Left cardiac atrium (tissue), 4 donors: ENCODE measurements around the gene FAM209B. TPM values are rescaled to one million over a fixed set of nuclear protein-coding genes. Genes with fewer than 3 reads are reported as not detected.
"Not testable (repeated sequence)": the region's sequence is repeated elsewhere in the genome, so short reads cannot be mapped to it uniquely, and the experiment has no call there.

ENCODE experiments used
- ATAC-seq, 2 donors: fragments of 200-7000 bp; cut with Tn5 transposase; one replicate each; pipeline ENCODE4 v1.9.1; 2020; ENCODE audit warnings: mild to moderate bottlenecking in 2 of 2, moderate library complexity in 2 of 2
- DNase-seq: peaks from one replicate; pipeline ENCODE4 v3.0.0-alpha.2; 2020
- intact Hi-C, 2 donors: fragments of 100-400 bp; cut with DNase I; formaldehyde crosslinking; loops; one replicate each; pipeline versions ENCODE4 v1.14.1 to v1.15.1; 2022 to 2023
- total RNA-seq, 2 donors: library from RNA; stranded (reverse); fragmentation: NEBNext Ultra II Directional; extraction: Animal tissue kit (Norgen Biotek cat#: 25700); gene quantifications; one replicate each; pipeline ENCODE4 v1.2.1, GENCODE V29; 2021
- donor health status: DM: no; HTN: yes; CAD: no.
- donor health status: DM: no; HTN: yes; CAD: no; lungs with severe emphysema.
- donor health status: DM: yes; HTN: yes; CAD: no.
- donor health status: Dilated cardiomyopathy.

FAM209B gene
- total RNA-seq, 2 donors from 2014 or later, result not detected

DNA sequence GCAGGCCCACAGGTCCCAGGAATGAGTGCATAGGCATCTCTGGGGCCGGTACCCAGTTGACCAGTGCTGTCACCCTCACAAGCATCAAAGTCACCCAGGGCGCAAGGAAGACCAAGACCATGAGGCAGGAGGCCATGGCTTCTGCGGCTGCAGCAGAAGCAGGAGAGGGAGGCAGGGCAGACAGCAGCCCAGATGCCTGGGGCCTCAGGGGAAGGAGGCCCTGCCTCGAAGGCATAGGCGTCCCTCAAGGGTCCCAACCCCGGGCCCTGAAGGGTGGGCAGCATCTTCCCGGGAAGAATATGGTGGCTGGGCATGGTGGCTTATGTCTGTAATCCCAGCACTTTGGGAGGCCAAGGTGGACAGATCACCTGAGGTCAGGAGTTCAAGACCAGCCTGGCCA, 5.5 kb upstream of the FAM209B start:
- intact Hi-C loops, result no loop called here
- ATAC-seq (no peak), DNase-seq (no peak)

DNA sequence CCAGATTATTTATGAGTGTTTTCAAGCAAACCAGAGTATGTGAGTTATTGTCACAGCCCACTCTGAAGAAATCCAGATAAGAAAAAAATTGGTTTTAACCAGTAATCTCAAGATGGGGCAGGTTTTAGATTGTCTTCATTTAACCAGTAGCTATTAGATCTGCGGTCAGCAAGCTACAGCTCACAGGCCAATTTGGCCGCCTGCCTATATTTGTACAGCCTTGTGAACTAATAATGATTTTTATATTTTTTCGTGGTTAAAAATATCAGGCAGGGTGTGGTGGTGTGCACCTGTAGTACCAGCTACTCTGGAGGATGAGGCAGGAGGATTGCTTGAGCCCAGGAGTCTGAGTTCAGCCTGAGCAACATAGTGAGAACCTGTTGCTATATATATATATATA, 5.0 kb downstream of the FAM209B start:
- DNase-seq (no peak), ATAC-seq (no peak)
- intact Hi-C loops, result no loop called here

DNA sequence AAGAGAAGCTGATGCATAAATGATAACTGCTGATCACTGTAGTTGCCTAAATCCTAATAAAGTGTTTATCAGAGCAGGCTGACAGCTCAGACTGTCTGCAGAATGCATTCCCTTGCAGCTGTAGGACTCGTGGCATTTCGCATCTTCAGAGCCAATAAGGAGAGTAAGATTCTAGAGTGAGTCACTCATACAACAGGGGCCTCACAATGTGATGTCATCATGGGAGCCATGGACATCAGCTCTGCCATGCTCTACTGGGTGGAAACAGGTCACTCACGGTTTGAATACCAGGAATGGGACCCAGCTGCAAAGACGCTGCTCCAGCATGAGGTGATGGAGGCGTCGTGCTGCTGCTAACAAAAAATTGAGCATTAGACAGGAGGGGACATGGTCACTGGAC, 7.4 kb downstream of the FAM209B start:
- intact Hi-C loops, result no loop called here
- DNase-seq (no peak), ATAC-seq (no peak)

DNA sequence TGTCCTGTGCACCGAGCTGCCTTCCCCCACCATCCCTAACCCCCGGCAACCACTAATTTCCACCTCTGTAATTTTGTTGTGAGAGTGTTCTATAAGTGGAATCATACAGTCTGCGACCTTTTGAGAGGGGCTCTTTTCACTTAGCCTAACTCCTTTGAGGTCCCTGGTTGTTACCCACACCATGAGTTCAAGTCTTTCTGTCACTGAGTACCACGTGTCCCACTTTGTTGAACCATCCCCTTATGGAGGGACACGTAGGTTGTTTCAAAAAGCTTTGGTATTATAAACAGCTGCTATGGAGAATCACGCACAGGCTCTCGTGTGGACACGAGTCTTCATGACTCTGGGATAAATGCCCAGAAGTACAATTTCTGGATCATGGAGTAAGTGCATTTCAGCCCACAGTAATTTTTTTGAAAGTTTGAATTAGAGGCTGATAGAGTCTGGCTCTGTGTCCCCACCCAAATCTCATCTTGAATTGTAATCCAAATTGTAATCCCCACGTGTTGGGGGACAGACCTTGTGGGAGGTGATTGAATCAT, 9.5 kb downstream of the FAM209B start:
- intact Hi-C loops, result no loop called here
- ATAC-seq, result no peak
- DNase-seq, result no peak

DNA sequence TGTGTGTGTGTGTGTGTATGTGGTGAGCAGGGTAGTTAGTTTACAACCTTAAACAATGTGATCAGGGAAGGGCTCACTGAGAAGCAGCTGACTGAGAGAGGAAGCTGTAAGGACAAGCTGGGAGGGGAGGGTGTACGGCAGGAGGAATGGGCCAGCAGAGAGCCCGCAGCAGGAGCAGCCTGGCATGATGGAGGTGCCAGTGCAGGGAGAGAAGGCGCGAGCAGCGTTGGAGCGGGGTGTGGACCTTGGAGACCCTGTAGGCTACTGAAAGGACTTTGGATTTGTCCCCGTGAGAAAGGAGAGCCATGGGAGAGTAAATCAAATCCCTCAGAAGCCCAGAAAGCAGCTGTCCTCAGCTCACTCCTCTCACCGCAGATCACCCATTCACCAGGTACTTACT, 18.5 kb downstream of the FAM209B start:
- DNase-seq (no peak), ATAC-seq (no peak)
- intact Hi-C loops, result loop anchor here (2.0 to 5.0 kb wide), 2 partner anchors 25 to 426 kb away; no protein-coding TSS in a partner anchor

DNA sequence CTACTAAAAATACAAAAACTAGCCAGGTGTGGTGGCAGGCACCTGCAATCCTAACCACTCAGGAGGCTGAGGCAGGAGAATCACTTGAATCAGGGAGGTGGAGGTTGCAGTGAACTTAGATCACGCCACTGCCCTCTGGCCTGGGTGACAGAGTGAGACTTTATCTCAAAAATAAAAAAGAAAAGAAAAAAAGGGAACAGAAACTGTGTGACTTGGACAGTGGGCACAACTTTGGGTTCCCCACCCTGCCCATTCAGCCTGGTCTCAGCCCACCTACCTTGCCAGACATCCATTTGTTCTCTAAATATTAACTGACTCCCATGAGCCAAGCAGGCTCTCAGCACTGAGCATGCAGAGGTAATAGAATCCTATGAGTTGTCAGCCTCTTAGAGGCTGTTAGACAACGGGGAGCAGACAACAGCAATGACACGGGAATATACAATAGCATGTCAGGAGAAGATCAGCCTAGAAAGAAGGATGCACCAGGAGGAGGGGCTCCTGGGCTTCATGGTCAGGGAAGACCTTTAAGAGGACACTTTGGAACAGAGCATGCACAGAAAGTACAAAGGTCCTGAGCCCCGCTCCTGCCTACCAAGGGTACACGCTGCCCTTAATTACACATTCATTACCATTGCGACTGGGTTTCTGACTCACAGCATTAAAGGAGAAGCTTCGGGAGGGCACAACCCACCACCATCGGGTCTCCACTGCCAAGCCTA, 20.0 kb downstream of the FAM209B start:
- intact Hi-C loops, result loop anchor here in 1 of 2 donors (5.0 kb wide), 1 partner anchor 424 kb away; no protein-coding TSS in a partner anchor
- DNase-seq (no peak), ATAC-seq (no peak)

DNA sequence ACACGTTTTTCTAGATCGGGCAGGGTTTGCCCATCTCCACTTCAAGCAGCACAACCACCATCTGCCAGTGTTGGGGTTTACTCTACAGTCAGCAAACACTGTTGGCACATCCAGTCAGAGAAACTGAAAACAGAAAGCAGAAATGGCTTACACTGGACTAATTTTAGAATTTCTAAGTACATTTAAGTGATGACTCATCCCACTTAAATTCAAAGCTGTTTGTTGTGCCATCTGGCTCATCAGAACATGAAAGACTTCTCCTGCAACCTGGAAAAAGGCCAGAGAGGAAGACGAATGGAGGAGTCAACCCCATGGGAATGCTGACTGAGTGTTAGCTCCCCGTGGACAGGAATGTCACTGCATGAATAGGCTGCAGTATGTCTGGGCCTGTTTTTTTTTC, 21.8 kb downstream of the FAM209B start:
- no peak for DNase-seq
- ATAC-seq, result peak; percentile 91 to 97
- intact Hi-C loops, result loop anchor here in 1 of 2 donors (5.0 kb wide), 1 partner anchor 422 kb away; no protein-coding TSS in a partner anchor

DNA sequence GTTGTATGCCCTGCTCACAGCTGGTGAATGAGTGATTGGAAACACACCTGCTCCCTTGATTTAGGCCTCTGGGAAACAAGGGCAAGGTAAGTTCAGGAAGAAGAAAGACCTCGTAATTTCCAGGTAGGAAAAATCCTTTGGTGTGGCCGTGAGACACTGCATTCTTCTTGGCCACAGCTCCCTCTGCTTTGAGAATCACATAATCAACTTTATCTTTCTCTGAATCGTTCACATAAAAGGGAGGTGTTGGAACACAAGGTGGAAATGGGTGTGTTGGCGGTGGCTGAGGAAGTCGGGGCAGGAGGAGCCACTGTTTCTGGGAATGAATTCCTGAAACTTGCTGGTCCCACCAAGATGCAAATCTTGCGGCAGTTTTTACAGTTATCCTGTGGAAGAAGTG, 25.9 kb downstream of the FAM209B start:
- DNase-seq, result no peak

DNA sequence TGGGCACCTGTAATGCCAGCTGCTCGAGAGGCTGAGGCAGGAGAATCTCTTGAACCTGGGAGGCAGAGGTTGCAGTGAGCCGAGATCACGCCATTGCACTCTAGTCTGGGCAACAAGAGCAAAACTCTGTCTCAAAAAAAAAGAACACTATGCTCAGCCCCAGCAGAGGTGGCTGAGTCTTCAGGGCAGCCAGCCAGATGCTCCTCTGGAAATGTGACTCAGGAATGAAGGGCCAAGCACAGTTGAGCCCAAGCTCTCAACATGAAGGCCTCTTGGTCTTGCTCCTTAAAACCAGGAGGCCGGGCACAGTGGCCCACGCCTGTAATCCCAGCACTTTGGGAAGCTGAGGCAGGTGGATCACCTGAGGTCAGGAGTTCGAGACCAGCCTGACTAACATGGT, 31.5 kb downstream of the FAM209B start:
- peak in 1 of 2 donors; percentile 47 for ATAC-seq
- DNase-seq, intact Hi-C loops: not testable (repeated sequence)

More for the DNA sequence above, 25.9 kb downstream of the FAM209B start:
- intact Hi-C loops, result no loop called here
- ATAC-seq, result no peak

DNA sequence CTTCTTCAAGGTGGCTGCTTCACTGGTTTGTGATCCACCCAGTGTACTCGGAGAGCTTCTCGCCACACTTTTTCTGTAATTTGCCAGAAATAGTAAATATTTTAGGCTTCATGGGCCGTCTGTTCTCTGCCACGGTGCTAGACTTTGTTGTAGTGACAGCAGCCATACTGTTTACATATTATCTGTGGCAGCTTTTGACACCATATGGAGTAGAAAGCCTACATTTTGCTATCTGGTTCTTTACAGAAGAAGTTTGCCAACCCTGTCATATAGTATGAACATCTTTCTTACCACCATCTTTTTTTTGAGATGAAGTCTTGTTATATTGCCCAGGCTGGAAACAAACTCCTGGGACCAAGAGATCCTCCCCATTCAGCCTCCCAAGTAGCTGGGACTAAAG, 32.5 kb downstream of the FAM209B start:
- intact Hi-C loops, result no loop called here
- no peak for ATAC-seq
- DNase-seq, result no peak

DNA sequence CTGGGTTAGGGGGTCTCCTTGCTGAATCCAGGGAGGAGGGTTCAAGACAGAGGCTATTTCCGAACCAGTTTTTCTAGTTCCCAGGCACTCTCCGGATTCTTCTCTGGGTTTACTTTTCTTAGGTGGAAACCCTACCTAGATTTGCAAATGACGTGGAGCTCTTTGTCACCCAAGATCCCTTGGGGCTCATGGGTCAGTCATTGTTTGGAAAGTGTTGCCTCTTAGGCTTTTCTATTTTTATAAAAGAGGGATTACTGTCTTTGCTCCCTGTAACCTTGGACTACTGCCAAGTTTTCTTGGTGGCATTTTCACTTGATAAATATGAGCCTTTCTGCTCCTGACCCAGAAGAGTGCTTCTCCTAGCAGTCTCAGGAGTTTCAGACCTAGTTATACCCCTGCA, 33.6 kb downstream of the FAM209B start:
- intact Hi-C loops, result no loop called here
- ATAC-seq (peak; percentile 22 to 38), DNase-seq (no peak)

DNA sequence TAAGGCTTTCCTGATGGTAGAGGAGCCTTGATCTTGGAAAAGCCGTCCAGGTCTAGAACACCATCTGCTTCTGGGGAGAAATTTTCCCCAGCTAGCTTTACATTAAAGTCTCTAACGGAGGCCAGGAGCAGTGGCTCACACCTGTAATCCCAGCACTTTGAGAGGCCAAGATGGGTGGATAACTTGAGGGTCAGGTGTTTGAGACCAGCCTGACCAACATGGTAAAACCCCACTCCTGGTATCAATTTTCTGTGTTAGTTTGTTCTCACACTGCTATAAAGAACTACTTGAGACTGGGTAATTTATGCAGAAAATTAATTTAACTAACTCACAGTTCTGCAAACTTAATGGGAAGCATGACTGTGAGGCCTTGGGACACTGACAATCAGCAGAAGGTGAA, 37.8 kb downstream of the FAM209B start:
- no peak for ATAC-seq
- intact Hi-C loops, result no loop called here
- DNase-seq, result no peak

DNA sequence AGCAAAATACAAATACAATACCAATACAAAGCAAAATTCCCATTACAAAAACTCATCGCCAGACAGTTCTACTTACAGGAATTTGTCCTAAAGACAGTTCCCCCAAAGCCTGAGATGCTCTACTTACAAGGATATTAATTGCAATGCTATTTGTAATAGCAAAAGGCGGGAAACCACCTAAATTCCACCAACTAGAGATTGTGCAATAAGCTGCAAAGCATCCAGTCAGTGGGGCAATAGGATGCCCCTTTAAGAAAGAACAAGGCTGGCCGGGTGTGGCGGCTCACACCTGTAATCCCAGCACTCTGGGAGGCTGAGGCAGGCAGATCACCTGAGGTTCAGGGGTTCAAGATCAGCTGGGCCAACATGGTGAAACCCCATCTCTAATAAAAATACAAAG, 39.1 kb downstream of the FAM209B start:
- no peak for ATAC-seq
- DNase-seq, result no peak
- intact Hi-C loops, result no loop called here

DNA sequence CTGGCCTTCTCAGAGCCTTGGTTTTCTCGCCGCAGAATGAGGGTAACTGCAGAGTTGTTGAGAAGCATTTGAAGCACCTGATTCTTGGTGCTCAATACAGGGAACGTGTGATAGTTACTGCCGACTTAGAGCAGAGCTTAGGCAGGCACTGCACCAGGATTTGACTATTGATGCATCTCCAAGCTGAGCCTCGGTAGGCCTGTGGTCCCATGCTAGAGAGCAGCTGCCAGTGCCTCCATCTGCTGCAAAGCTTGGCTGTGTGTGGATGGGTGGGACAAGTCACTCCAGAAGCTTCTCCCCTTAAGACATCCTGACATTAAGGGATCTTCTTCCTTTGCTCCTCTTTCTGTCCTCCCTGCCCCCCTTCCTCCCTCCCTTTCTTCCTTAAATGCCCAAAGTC, 40.9 kb downstream of the FAM209B start:
- DNase-seq, result no peak
- ATAC-seq, result no peak
- intact Hi-C loops, result no loop called here

DNA sequence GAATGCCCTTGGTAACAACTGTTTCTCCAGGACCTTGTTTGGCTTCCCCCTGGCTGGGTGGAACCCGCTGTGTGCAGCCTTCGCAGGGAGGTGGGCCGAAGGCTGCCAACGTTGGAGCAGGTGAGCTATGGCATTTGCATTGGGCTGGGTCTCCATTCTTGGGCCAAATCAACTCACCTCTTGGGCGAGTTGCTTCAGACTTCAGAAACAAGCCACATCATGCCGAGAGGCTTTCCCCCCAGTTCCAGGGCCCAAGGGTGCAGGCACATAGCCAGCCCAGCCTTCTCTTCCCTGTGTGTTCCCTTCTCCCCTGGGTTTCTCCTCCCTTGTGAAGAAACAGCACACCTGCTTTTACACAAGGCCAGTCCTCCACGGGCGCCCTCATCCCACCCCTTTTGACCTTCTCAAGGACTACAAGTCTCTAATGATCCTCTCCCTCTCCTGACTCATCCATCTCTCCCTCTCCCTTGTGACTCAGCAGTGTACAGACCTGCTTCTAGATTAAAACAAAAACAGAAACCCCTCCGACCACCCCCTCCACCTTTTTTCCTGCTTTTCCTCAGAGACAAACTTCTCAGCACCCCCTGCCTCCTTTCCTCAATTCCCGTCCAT, 41.6 kb downstream of the FAM209B start:
- DNase-seq (no peak), ATAC-seq (peak in 1 of 2 donors; percentile 72)
- intact Hi-C loops, result no loop called here

DNA sequence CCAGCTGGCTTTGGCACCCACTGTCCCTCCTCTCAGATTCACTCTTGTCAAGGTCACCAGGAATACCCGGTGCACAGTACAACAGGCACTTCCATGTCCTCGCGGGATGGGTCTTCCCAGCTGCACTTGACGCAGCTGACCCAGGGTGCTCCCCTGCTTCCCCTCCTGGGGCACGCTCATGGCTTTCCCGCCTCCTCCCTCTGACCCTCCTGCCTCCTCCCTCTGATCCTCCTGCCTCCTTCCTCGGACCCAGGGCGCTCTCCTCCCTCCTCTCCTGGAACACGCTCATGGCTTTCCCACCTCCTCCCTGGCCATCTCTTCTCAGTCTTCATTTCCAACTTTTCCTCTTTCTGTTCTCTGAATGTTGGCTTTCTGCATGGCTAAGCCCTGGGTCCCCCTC, 42.1 kb downstream of the FAM209B start:
- intact Hi-C loops, result no loop called here
- DNase-seq, result no peak
- peak in 1 of 2 donors; percentile 39 for ATAC-seq

DNA sequence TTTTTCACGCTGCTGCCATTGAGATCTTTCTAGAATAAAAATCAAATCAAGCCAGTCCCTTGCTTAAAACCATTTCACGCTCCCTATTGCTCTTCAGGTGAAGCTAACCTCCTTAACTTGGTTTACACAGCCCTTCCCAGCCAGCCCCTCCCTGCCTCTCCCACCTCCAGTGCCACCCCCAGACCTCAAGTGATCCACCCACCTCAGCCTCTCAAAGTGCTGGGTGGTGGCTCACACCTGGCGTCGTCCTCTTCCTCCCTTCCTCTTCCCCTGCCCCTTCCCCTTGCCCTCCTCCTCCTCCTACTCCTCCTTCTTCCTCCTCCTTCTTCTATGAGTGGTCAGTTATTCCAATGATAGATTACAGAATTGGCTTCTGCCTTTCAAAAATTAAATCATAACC, 42.9 kb downstream of the FAM209B start:
- ATAC-seq (no peak), DNase-seq (no peak)
- intact Hi-C loops, result loop anchor here (2.0 kb wide), 1 partner anchor 25 kb away; no protein-coding TSS in a partner anchor

DNA sequence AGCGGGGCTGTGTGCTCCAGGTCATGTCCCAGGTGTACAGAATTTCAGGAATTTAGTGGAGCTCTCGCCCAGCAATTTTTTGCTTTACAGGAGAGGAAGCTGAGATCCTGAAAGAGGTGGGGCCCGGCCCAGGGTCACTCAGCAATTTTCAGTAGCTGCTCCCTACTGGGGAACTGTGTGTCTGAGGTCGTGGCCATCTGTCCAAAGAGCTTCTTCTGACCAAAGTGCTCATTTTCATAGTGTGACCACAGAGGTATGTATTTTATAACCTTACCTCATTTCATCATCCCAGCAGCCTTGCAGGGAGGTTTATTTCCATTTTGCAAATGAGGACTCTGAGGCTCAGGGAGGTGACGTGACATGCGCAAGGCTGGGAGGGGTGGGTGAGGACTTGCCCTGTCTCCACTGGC, 46.3 kb downstream of the FAM209B start:
- no peak for DNase-seq
- intact Hi-C loops, result no loop called here

DNA sequence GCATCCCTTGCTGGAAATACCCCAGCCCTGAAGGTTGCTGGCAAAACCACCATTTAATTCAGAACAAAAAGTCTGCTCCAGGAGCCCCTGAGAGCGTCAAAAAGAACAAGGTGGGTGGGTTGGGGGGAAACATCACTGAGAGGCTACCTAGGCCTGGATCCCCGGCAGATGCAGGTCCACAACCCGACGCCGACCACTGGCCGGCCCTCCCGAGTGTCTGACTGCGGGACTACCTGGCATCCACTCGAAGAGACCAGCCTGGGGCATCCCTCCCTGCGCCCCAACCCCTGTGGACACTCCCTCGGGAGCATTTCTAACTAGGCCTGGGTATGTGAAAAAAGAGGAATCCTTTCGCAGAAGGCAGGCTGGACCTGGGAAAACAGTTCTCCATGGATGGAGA, 47.2 kb downstream of the FAM209B start:
- DNase-seq (no peak), ATAC-seq (no peak)
- intact Hi-C loops, result no loop called here

More for the DNA sequence above, 46.3 kb downstream of the FAM209B start:
- ATAC-seq, result no peak

DNA sequence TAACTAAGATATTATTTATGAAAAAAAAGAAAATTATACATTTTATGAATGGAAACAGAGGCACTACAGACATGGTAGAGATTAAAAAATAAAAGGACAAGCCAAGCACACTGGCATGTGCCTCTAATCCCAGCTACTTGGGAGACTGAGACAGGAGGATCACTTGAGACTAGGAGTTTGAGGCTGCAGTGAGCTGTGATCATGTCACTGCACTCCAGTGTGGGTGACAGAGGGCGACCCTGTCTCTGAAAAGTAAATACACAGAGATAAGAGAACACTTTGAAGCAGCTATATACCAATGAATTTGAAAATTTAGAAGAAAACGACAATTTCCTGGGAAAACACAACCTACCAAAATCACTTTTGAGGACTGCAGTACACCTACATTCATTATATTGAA, 48.7 kb downstream of the FAM209B start:
- DNase-seq (no peak), ATAC-seq (no peak)
- intact Hi-C loops, result no loop called here

DNA sequence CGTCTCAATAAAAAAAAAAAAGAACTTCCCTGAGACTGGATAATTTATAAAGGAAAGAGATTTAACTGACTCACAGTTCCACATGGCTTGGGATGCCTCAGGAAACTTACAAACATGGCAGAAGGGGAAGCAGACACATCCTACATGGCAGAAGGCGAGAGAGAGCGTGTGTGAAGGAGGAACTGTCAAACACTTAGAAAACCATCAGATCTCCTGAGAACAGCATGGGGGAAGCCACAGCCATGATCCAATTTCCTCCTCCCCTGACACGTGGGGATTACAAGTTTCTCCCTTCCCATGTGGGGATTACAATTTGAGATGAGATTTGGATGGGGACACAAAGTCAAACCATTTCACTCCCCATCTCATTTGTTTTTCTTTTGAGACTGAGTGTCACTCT, 49.5 kb downstream of the FAM209B start:
- no peak for DNase-seq
- no peak for ATAC-seq
- intact Hi-C loops, result no loop called here
